ENCODE measurements around the gene PDE10A.

GRCh38 chr6:165478581-165478980, 184.5 kb downstream of the PDE10A start:
- TF ChIP-seq E2F5 (CRISPR knock-in tag; IDR thresholded peaks at IDR 0.05) (no peak), ZNF121 (CRISPR knock-in tag; conservative IDR thresholded peaks at IDR 0.05) (no peak), EP400 (IDR thresholded peaks at IDR 0.05) (no peak), CTCF (IDR thresholded peaks at IDR 0.05 in 2 of 3, conservative IDR thresholded peaks at IDR 0.05 in 1 of 3; ENCODE audit: insufficient read depth in 2 of 3, low read depth in 1 of 3, low read length in 3 of 3) (no peak), E2F4 (CRISPR knock-in tag; IDR thresholded peaks at IDR 0.05; ENCODE audit: low read depth) (no peak), FOXM1 (IDR thresholded peaks at IDR 0.05; ENCODE audit: low read depth) (no peak), FOXM1 (CRISPR knock-in tag; IDR thresholded peaks at IDR 0.05; ENCODE audit: low read depth) (no peak), CCAR2 (IDR thresholded peaks at IDR 0.05; ENCODE audit: low read depth, low read length) (no peak), PTTG1 (tag; IDR thresholded peaks at IDR 0.05; ENCODE audit: low read depth) (no peak), MAX (CRISPR knock-in tag; IDR thresholded peaks at IDR 0.05) (no peak)
